ENCODE results near the gene PGAP6.

Gene PGAP6

GRCh38 chr16:361872-362701, 19.7 kb downstream of the PGAP6 start:
- no peak overlapping the region for H3K4me3 ChIP-seq (ENCODE audit: low read length)
- DNase-seq (ENCODE audit: low read depth), result peak; percentile 64
- peak; percentile 70 for TF ChIP-seq CTCF (conservative IDR thresholded peaks at IDR 0.05; ENCODE audit: low read length)

- no peak overlapping the region for H3K4me3 ChIP-seq (ENCODE audit: low read length)
- no peak for DNase-seq (ENCODE audit: low read depth)
- TF ChIP-seq CTCF (conservative IDR thresholded peaks at IDR 0.05; ENCODE audit: low read length), result no peak
These were observed 20.4 kb downstream of the PGAP6 start for GRCh38 chr16:361341-361871.

- DNase-seq (ENCODE audit: low read depth), result no peak
- TF ChIP-seq CTCF (conservative IDR thresholded peaks at IDR 0.05; ENCODE audit: low read length), result no peak
These were observed 21.0 kb downstream of the PGAP6 start for GRCh38 chr16:360698-361336.

GRCh38 chr16:359871-360697, 21.7 kb downstream of the PGAP6 start:
- DNase-seq (ENCODE audit: low read depth), result no peak
- TF ChIP-seq CTCF (conservative IDR thresholded peaks at IDR 0.05; ENCODE audit: low read length), result no peak
- H3K4me3 ChIP-seq (ENCODE audit: low read length), result no peak overlapping the region

More at GRCh38 chr16:360698-361336, 21.0 kb downstream of the PGAP6 start:
- no peak overlapping the region for H3K4me3 ChIP-seq (ENCODE audit: low read length)

- H3K4me3 ChIP-seq (ENCODE audit: low read length), result no peak overlapping the region
- DNase-seq (ENCODE audit: low read depth), result no peak
These were observed 22.6 kb downstream of the PGAP6 start for GRCh38 chr16:359067-359763.

More at GRCh38 chr16:359067-359763, 22.6 kb downstream of the PGAP6 start:
- TF ChIP-seq CTCF (conservative IDR thresholded peaks at IDR 0.05; ENCODE audit: low read length), result no peak
